Measurements from ENCODE around the gene METRNL.
"Not testable (repeated sequence)": the region's sequence is repeated elsewhere in the genome, so short reads cannot be mapped to it uniquely, and the experiment has no call there.

Gene METRNL, protein sequence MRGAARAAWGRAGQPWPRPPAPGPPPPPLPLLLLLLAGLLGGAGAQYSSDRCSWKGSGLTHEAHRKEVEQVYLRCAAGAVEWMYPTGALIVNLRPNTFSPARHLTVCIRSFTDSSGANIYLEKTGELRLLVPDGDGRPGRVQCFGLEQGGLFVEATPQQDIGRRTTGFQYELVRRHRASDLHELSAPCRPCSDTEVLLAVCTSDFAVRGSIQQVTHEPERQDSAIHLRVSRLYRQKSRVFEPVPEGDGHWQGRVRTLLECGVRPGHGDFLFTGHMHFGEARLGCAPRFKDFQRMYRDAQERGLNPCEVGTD

DNA sequence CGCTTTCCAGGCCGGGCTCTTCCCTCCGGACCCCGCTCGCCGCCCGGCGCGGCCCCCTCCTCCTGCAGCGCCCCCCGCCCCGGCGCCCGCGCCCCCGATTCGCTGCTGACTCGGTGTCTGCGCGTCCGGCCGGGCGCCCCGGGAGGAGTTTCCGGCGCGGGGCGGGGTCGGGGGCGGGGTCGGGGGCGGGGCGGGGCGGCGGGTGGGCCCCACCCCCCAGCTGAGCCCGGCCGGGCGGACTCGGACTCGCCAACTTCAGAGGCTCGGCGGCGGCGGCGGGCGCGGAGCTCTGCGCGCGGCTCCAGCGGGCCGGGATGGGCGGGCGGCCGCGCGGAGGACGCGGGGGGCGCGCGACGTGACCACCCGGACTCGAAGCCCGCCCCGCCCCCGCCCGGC lies at the start of gene METRNL:
TSS of gene METRNL (plus strand) at position 258 of the 396 bp plus-strand sequence. CDS start 207 bp downstream, outside the sequence.
- no peak for FAIRE-seq

DNA sequence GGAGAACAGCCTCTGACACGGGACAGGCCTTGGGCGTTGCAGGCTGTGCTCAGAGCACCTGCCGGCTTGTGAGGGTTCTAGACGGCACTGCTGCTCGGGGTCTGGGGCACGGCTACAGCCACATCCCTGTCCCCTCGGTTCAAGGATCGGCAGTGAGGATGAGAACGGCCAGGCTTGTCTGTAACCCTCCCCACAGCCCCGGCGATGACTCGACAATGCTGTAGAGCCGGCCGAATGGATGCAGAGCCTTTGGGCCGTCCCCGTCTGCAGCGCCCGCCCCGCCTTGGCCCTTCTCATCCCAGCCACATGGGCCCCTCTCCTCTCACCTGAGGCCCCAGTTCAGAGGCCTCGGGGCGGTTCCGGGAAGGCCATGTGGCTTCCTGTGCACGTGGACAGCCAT lies 49.0 kb upstream of the METRNL start:
- no peak for FAIRE-seq

DNA sequence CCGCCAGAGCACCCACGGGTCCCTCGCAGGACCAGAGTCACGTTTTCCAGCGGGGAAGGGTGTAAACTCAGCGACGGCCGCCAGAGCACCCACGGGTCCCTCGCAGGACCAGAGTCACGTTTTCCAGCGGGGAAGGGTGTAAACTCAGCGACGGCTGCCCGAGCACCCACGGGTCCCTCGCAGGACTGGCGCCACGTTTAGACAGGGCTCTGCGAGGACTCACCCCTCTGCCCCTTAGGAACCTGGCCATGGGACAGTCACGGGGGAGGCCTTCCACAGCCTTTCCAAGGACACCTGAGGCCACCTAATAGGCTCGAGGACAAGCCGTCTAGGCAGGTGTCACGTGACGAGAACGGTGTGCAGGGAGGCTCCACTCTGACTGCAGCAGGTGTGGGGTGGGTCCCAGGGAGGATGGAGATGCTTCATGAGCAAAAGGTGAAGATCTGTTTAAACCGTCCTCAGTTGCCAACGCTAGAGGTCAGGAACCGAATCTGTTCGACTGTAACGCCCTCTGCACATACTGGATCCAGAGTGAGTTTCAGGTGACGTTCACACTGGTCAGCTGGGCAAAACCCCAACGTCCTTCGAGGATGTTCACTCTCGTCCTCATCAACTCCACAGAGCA lies 48.0 kb upstream of the METRNL start:
- FAIRE-seq, result no peak

DNA sequence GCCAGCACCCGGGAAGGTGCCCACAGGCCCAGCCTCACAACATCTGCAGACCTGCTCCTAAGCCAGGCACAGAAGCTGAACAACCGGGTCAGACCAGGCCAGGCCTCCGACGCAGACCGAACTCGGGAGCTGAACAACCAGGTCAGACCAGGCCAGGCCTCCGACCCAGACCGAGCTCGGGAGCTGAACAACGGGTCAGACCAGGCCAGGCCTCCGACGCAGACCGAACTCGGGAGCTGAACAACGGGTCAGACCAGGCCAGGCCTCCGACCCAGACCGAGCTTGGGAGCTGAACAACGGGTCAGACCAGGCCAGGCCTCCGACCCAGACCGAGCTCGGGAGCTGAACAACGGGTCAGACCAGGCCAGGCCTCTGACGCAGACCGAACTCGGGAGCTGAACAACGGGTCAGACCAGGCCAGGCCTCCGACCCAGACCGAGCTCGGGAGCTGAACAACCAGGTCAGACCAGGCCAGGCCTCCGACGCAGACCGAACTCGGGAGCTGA lies 47.4 kb upstream of the METRNL start:
- not testable (repeated sequence) for FAIRE-seq

DNA sequence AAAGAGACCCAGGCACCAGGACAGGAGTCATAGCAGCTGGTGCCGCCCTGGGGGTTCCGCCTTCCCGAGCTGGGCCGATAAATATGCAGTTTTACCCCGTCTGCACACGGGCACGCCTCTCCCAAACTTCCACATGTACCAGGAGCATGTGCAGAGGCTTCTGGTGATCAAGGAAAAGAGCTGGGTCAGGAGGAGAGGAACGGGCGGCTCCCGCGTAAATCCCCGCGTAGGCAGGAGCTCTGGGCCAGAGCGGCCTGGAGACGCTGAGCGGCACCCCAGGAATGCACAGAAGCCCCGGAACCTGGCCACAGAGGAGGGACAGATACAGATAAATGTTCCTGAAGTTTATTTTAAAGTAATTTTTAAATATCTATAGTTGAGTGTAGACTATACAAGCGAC lies 46.6 kb upstream of the METRNL start:
- no peak for FAIRE-seq

DNA sequence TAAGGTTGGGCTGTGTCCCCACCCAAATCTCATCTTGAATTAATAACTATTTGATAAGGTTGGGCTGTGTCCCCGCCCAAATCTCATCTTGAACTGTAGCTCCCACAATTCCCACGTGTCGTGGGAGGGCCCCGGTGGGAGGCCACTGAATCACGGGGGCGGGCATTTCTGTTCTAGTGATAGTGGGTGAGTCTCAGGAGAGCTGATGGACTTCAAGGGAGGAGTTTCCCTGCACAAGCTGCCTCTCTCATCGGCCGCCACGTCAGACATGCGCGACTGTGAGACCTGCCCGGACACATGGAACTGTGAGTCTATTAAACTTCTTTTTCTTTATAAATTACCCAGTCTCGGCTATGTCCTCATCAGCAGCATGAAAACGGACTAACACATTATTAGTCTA lies 44.9 kb upstream of the METRNL start:
- no peak for FAIRE-seq

DNA sequence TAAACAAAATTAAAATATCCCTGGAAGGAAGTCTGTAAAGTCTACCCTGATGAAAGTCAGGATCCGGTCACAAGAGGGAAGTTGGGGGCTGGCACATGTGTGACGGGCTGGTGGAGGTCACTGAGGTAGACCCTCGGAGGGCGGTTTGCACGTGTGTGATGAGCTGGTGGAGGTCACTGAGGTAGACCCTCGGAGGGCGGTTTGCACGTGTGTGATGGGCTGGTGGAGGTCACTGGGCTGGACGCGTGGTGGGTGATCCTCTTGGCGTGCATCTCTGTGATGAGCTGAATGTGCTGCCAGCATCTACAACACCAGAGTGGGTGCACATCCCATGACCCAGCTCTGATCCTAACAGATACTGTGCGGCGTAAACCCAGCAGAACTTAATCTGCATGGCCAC lies 43.7 kb upstream of the METRNL start:
- no peak for FAIRE-seq

DNA sequence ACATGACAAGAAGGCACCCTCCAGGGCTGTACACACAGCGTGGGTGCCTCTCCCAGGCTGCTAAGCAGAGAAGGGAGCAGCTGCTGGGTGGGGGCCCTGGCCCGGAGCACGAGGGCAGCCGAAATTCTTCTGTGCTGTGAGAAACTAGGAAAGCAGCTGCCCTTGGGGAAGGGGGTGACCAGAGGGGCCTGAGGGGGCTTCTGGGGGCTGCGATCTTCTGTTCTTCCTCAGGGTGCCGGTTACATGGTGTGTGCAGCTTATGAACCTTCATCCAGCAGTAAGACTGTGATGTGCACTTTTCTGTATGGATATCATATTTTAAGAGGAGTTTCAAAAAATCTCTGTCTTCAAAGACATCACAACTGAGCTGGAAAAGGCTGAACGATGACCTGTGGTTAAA lies 43.2 kb upstream of the METRNL start:
- no peak for FAIRE-seq

DNA sequence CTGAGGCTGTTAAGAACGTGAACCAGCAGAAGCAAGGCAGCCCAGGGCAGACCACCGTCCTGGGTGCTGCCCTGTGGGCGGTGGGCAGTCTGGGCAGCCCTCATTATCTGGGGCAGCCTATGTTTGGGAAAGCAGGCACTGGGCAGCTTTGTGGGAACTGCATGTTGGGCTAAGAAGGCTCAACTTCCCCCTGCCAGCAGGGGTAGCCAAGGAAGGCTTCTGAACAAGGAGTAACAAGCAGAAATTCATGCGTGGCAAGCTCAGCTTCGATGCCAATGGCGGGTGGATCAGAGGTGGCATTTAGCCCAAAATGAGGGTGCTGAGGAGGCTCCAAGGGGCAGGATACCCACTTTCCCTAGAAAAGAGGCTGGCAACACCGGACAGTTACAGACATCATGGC lies 42.7 kb upstream of the METRNL start:
- no peak for FAIRE-seq

DNA sequence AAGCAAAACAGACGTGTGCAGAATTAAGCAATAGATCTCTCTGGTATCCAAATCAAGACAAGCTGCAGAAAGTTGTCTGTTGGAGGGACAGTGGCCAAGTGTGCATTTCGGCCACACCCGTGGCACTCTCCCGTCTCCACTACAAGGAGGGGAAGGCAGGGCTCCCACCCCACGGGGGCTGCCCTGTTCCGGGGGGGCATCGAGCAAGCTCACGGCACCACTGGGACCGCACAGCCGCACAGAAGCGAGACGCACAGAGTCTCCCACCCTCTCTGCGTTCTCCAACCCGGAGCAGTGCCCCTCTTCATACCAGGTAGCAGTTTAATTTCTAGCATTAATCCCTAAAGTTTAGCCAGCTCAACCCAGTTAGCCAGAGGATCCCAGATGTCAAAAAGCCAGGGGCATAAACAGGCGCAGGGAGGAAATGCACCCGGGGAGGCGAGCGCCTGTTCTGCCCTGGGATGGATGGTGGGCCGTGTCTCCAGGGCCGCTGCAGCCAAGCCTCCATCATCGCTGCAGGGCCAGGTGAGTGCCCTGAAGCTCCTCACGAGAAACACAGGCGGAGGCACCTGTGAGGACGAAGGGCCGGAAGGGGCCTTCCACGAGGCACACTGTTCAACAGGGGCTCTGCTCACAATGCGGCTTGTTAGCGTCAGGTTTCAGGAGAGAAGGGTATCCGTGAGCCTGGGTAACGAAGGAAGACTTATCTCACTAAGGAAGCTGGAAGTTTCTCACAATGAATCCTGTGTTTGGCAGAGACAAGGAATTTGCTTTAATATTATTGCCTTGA lies 42.1 kb upstream of the METRNL start:
- FAIRE-seq, result no peak

DNA sequence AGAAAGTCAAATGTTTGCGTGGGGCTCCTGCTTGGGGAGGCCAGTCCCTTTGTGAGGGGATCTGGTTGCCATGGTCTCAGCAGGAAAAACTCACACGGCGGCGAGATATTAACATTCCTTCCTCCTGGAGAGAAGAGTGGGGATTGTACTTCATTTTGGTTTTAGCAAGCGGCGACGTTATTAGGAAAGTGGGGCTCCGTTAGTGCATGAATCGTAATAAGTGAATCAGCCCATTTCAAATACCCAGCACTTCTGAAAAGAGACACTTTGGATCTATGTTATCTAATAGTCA lies 41.6 kb upstream of the METRNL start:
- no peak for FAIRE-seq

DNA sequence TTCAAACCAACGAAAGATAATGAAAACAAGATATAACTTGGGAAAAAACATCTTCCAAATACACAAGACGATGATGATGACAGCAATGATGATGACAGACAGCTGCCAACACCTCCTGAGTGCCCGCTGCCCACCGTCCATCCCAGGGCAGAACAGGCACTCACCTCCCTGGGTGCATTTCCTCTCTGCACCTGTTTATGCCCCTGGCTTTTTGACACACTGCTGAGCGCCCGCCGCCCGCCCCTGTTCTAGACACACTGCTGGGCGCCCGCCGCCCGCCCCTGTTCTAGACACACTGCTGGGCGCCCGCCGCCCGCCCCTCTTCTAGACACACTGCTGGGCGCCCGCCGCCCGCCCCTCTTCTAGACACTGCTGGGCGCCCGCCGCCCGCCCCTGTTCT lies 40.4 kb upstream of the METRNL start:
- FAIRE-seq, result not testable (repeated sequence)

DNA sequence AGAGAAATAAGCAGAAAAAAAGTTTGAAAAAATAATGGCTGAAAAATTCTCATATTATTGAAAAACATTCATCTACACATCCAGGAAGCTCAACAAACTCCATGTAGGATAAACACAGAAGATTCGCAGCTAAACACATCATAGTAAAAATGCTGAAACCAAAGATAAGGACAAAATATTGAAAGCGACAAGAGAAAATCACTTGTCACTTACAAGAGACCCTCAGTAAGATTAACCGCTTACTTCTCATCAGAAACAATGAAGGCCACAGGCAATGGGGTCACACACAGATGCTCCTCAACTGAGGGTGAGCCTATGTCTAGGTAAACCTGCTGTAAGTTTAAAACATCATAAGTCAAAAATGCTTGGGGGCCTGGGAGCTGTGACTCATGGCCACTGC lies 38.1 kb upstream of the METRNL start:
- FAIRE-seq, result no peak

DNA sequence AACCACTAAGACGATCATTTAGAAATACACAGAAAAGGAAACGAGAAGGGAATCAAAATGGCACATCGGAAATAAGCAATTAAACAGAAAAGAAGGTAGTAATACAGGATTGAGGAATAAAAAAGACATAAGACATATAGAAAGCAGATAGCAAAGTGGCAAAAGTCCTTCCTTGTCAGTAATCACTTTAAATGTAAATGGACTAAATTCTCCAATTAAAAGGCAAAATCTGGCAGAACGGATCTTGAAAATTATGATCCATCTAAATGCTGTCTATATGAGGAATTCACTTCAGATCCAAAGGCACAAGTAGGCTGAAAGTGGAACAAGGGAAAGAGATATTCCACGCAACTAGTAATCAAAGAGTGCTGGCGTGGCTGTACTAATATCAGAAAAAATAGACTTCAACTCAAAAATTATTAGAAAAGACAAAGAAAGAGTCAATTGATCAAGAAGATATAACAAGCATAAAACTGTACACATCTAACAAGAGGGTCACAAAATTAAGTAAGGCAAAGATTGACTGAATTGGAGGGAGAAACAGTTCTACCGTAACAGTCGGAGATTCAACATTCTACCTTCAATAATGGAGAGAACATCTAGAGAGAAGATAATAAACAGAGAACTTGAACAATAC lies 36.8 kb upstream of the METRNL start:
- FAIRE-seq, result no peak

DNA sequence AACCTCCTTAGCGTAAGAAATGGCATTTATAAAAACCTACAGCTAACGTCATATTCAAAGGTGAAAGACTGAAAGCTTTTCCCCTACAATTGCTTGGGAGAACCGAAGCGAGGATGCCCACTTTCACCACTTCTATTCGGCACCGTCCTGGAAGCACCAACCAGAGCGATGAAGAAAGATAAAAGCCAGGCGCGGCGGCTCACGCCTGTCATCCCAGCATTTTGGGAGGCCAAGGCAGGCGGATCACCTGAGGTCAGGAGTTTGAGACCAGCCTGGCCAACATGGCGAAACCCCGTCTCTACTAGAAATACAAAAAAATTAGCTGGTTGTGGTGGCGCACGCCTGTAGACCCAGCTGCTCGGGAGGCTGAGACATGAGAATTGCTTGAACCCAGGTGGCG lies 34.9 kb upstream of the METRNL start:
- FAIRE-seq, result not testable (repeated sequence)

DNA sequence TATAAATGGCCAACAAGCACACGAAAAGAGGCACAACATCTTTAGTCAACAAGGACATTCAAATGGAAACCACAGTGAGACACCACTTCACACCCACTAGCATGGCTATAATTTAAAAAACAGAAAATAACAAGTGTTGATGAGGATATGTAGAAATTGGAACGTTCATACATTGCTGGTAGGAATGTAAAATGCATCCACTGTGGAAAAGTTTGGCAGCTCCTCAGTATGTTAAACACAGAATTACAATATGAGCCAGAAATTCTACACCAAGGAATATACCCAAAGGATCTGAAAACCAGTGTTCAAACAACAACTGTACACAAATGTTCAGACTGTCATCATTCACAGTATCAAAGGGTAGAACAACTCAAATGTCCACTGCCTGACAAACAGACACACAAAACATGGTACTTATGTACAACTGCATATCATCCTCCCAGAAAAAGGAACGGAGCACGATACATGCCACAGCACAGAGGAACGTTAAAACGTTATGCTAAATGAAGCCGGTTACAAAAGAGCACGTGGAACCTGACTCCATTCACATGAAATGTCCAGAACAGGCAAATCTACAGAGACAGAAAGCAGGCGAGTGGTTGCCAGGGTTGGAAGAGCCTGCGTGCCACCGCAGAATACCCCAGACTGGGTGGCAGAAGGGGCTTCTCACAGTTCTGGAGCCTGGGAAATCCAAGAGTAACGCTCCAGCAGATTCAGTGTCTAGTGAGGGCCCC lies 32.8 kb upstream of the METRNL start:
- no peak for FAIRE-seq

DNA sequence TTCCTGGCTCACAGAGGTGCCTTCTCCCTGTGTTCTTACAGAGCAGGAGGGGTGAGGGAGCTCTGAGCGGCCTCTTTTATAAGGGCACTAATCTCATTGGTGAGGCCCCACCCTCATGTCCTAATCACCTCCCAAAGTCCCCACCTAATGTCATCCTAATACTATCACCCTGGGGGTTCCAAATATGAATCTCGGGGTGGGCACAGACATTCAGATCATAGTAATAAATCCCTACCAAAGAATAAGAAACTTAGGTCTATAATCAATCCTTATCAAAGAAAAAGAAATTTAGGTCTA lies 32.3 kb upstream of the METRNL start:
- FAIRE-seq, result no peak

DNA sequence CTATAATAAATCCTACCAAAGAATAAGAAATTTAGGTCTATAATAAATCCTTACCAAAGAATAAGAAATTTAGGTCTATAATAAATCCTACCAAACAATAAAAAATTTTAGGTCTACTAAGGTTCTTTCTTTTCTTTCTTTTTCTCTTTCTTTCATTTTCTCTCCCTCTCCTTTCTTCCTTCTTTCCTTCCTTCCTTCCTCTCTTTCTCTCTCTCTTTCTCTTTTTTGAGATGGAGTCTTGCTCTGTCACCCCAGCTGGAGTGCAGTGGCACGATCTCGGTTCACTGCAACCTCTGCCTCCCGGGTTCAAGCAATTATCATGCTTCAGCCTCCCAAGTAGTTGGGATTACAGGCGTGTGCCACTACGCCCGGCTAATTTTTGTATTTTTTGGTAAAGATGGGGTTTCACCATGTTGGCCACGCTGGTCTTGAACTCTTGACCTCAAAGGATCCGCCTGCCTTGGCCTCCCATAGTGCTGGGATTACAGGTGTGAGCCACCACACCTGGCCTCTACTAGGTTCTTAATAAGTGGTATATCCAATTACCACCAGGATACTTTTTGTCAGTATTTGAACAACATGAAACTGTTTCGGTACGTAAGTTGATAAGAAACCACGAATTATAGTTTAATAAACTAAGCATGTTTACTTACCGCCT lies 31.5 kb upstream of the METRNL start:
- not testable (repeated sequence) for FAIRE-seq

DNA sequence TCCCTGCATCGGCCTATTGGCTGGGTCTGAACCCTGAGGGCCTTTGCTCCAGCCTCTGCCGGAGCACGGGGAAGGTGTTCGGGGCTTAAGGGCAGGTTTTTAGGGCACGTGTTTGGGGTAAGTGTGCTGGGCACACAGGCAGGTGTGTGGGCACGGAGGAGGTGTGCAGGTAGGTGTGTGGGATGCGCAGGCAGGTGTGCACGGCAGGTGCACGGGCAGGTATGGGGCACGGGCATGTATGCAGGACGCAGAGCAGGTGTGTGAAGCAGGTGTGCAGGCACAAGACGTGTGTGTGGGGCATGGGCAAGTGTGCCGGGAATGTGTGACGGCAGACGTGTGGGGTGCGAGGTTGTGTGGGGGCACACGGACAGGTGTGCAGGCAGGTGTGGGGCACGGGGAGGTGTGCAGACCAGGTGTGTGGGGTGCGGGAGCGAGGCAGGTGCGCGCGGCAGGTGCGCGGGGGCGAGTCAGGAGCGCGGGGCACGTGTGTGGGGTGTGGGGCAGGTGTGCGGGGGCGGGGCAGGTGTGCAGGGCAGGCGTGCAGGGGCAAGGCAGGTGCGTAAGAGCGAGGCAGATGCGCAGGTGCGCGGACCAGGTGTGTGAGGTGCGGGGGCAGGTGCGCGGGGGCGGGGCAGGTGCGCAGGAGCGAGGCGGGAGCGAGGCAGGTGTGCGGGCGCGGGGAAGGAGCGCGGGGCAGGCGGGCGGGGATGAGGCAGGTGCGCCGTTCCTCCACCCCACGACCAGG lies 28.6 kb upstream of the METRNL start:
- FAIRE-seq, result no peak

DNA sequence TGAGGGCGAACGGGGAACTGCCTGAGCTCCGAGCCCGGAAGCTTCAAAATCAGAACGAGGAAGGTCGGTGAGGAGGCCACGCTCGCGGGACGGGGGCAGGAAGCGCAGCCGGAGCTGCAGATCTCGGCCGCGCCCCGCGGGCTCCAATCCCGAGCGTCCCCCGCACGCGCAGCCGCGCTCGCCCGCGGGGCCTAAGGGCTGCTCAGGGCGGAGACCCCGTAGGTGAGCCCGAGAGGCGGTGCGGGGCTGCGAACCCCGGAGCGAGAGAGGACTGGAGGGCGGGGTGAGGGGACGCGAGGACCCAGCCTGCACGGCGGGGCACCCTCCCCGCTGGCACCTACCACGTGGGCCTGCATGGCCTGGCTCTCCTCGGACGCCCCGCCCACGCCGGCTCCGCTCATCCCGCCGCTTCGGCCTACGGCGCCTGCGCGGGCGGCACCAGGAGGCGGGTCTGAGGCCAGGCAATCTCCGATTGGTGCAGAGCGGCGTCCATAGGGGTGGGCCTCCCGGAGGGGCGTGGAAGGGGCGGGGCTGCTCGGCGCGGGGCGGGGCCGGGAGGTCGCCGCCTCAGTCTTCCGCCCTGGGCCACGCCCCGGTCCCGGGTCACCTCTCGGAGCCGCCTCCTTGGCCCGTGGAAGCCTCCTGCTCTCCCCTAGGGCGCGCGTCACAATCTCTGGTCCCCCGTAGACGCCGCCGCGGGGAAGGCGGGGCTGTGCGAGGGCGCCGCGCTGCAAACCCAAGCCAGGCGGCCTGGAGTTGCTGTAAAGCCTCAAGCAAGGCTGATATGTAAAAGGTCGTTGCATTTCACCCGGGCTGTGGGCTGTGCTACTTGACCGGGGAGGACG lies 27.8 kb upstream of the METRNL start:
- FAIRE-seq, result no peak

DNA sequence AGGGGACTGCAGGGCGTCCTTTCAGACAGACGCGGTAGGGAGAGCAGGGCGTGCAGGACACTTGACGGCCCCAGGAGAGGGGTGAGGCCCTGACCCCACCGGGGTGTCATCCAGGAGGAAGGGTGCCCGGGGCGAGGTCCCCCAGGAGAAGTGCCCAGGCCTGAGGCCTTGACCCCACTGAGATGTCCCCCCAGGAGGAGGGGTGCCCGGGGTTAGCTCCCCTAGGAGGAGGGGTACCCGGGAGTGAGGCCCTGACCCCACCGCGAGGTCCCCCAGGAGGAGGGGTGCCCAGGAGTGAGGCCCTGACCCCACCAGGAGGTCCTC lies 27.2 kb upstream of the METRNL start:
- FAIRE-seq, result no peak
